Measurements from ENCODE around the gene ZACN. TPM values are rescaled to one million over a fixed set of nuclear protein-coding genes. Genes with fewer than 3 reads are reported as not detected.

Gene ZACN
- total and polyA plus RNA-seq, 4 donors, result 0.75 to 3.0 TPM; not detected in 2

- Histone ChIP-seq H3K9me3 (ENCODE audit: control insufficient read depth, low read length) (no peaks in the 10 kb centered on the region), H3K4me3 (ENCODE audit: low read length in 2 of 2) (no peak overlapping the region), H3K27me3 (ENCODE audit: control insufficient read depth in 1 of 2, insufficient read depth in 2 of 2, low read length in 1 of 2) (no peaks in the 10 kb centered on the region), H3K36me3 (ENCODE audit: control insufficient read depth in 1 of 2, insufficient read depth in 2 of 2, low read length in 1 of 2) (peaks cover 0 to 14% of the 10 kb centered on the region in 2 donors), H3K27ac (ENCODE audit: low read depth in 1 of 2, low read length in 2 of 2) (no peak overlapping the region), H3K4me1 (ENCODE audit: control insufficient read depth in 1 of 2, insufficient read depth in 2 of 2, low read length in 2 of 2) (no peaks in the 10 kb centered on the region)
- ATAC-seq (ENCODE audit: low FRiP score), result no peak
- 79 to 85% methylated on average over 16 to 17 of the region's 17 CpGs for WGBS, 2 donors
- intact Hi-C loops (cut with DNase I), result no loop called here
- peak in 1 of 2 donors; percentile 71 for DNase-seq
Measured at GRCh38 chr17:76085066-76085730, 6.2 kb downstream of the ZACN start.

- Histone ChIP-seq H3K4me1 (ENCODE audit: control insufficient read depth in 1 of 2, insufficient read depth in 2 of 2, low read length in 2 of 2) (no peaks in the 10 kb centered on the region), H3K36me3 (ENCODE audit: control insufficient read depth in 1 of 2, insufficient read depth in 2 of 2, low read length in 1 of 2) (peaks cover 0 to 14% of the 10 kb centered on the region in 2 donors), H3K27me3 (ENCODE audit: control insufficient read depth in 1 of 2, insufficient read depth in 2 of 2, low read length in 1 of 2) (no peaks in the 10 kb centered on the region), H3K4me3 (ENCODE audit: low read length in 2 of 2) (no peak overlapping the region), H3K9me3 (ENCODE audit: control insufficient read depth, low read length) (no peaks in the 10 kb centered on the region), H3K27ac (ENCODE audit: low read depth in 1 of 2, low read length in 2 of 2) (no peak overlapping the region)
- ATAC-seq (ENCODE audit: low FRiP score), result no peak
- 88 to 94% methylated on average over 13 of the region's 13 CpGs for WGBS, 2 donors
- DNase-seq, result peak in 1 of 2 donors; percentile 55
- intact Hi-C loops (cut with DNase I), result no loop called here
Measured at GRCh38 chr17:76085731-76086366, 6.9 kb downstream of the ZACN start.

- H3K27me3 ChIP-seq (ENCODE audit: control insufficient read depth in 1 of 2, insufficient read depth in 2 of 2, low read length in 1 of 2), result no peaks in the 10 kb centered on the region
- intact Hi-C loops (cut with DNase I), result no loop called here
- H3K36me3 ChIP-seq (ENCODE audit: control insufficient read depth in 1 of 2, insufficient read depth in 2 of 2, low read length in 1 of 2), result peaks cover 0 to 14% of the 10 kb centered on the region in 2 donors
Measured at GRCh38 chr17:76086384-76086783, 7.4 kb downstream of the ZACN start.

GRCh38 chr17:76087531-76087930 lies 8.5 kb downstream of the ZACN start:
- no peak for ATAC-seq (ENCODE audit: low FRiP score)
- Histone ChIP-seq H3K9me3 (ENCODE audit: control insufficient read depth, low read length) (no peaks in the 10 kb centered on the region), H3K27me3 (ENCODE audit: control insufficient read depth in 1 of 2, insufficient read depth in 2 of 2, low read length in 1 of 2) (no peaks in the 10 kb centered on the region), H3K27ac (ENCODE audit: low read depth in 1 of 2, low read length in 2 of 2) (no peak overlapping the region), H3K36me3 (ENCODE audit: control insufficient read depth in 1 of 2, insufficient read depth in 2 of 2, low read length in 1 of 2) (peaks cover 0 to 16% of the 10 kb centered on the region in 2 donors), H3K4me1 (ENCODE audit: control insufficient read depth in 1 of 2, insufficient read depth in 2 of 2, low read length in 2 of 2) (no peaks in the 10 kb centered on the region), H3K4me3 (ENCODE audit: low read length in 2 of 2) (no peak overlapping the region)
- intact Hi-C loops (cut with DNase I), result no loop called here
- 87 to 93% methylated on average over 11 of the region's 11 CpGs for WGBS, 2 donors
- no peak for DNase-seq

More at GRCh38 chr17:76086384-76086783, 7.4 kb downstream of the ZACN start:
- WGBS, 2 donors, result 95 to 96% methylated on average over 9 of the region's 9 CpGs
- Histone ChIP-seq H3K4me1 (ENCODE audit: control insufficient read depth in 1 of 2, insufficient read depth in 2 of 2, low read length in 2 of 2) (no peaks in the 10 kb centered on the region), H3K4me3 (ENCODE audit: low read length in 2 of 2) (no peak overlapping the region), H3K9me3 (ENCODE audit: control insufficient read depth, low read length) (no peaks in the 10 kb centered on the region), H3K27ac (ENCODE audit: low read depth in 1 of 2, low read length in 2 of 2) (no peak overlapping the region)
- ATAC-seq (ENCODE audit: low FRiP score) (no peak), DNase-seq (no peak)

DNA sequence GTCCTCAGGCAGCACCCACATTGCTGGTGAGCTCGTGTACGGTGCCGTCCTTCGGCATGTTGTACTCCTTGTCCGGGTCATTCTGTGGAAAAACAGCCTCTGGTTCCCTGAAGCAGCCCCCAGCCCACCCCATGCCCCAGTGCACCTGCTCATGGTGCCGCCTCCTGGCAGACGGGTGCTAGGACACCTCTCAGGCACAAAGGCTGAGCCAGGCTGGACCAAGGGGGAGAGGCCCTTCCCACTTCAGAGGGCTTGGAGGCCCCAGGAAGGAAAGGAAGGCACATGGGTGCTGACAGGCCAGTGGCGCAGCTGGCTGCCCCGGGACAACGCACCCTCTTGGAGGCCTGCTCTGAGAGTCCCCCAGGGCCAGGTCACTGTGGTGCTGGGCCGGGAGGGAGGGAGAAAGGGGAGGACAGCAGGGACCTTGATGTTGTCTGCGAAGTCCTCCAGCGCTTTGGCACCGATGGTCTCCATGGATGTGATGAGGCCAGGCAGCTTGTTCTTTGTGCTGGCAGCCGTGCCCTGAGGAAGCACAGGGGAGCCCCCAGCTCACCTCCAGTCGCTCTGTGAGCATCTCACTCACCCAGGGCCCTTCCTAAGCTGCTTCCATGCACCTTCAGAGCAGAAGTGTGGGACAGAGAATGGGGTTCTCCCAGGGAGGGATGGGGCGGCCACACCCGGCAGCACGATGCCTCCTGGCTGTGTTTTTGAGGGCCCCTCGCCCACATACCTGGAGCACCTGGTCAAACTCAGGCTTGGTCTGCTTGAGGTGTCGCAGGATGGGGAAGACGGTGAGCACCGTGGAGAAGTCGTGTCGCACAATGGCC lies 9.3 kb downstream of the ZACN start:
- H3K4me3 ChIP-seq (ENCODE audit: low read length in 2 of 2), result no peak overlapping the region
- no peak overlapping the region for H3K27ac ChIP-seq (ENCODE audit: low read depth in 1 of 2, low read length in 2 of 2)
- peaks cover 0 to 16% of the 10 kb centered on the region in 2 donors for H3K36me3 ChIP-seq (ENCODE audit: control insufficient read depth in 1 of 2, insufficient read depth in 2 of 2, low read length in 1 of 2)
- intact Hi-C loops (cut with DNase I), result no loop called here
- H3K4me1 ChIP-seq (ENCODE audit: control insufficient read depth in 1 of 2, insufficient read depth in 2 of 2, low read length in 2 of 2), result no peaks in the 10 kb centered on the region
- WGBS, 2 donors, result 85 to 90% methylated on average over 24 to 25 of the region's 25 CpGs
- no peaks in the 10 kb centered on the region for H3K9me3 ChIP-seq (ENCODE audit: control insufficient read depth, low read length)
- DNase-seq (peak in 1 of 2 donors; percentile 71), ATAC-seq (ENCODE audit: low FRiP score) (no peak)
- no peaks in the 10 kb centered on the region for H3K27me3 ChIP-seq (ENCODE audit: control insufficient read depth in 1 of 2, insufficient read depth in 2 of 2, low read length in 1 of 2)

GRCh38 chr17:76088868-76089576 lies 10.0 kb downstream of the ZACN start:
- Histone ChIP-seq H3K27ac (ENCODE audit: low read depth in 1 of 2, low read length in 2 of 2) (no peak overlapping the region), H3K27me3 (ENCODE audit: control insufficient read depth in 1 of 2, insufficient read depth in 2 of 2, low read length in 1 of 2) (no peaks in the 10 kb centered on the region), H3K9me3 (ENCODE audit: control insufficient read depth, low read length) (no peaks in the 10 kb centered on the region), H3K4me3 (ENCODE audit: low read length in 2 of 2) (no peak overlapping the region), H3K36me3 (ENCODE audit: control insufficient read depth in 1 of 2, insufficient read depth in 2 of 2, low read length in 1 of 2) (peaks cover 5 to 16% of the 10 kb centered on the region in 2 donors), H3K4me1 (ENCODE audit: control insufficient read depth in 1 of 2, insufficient read depth in 2 of 2, low read length in 2 of 2) (no peaks in the 10 kb centered on the region)
- ATAC-seq (ENCODE audit: low FRiP score) (no peak), DNase-seq (peak in 1 of 2 donors; percentile 67)
- intact Hi-C loops (cut with DNase I), result no loop called here
- WGBS, 2 donors, result 92 to 93% methylated on average over 25 of the region's 25 CpGs

GRCh38 chr17:76089680-76090516 lies 10.9 kb downstream of the ZACN start:
- ATAC-seq (ENCODE audit: low FRiP score) (no peak), DNase-seq (peak in 1 of 2 donors; percentile 67)
- no peaks in the 10 kb centered on the region for H3K4me1 ChIP-seq (ENCODE audit: control insufficient read depth in 1 of 2, insufficient read depth in 2 of 2, low read length in 2 of 2)
- peaks cover 6 to 17% of the 10 kb centered on the region in 2 donors for H3K36me3 ChIP-seq (ENCODE audit: control insufficient read depth in 1 of 2, insufficient read depth in 2 of 2, low read length in 1 of 2)
- 91 to 92% methylated on average over 29 to 32 of the region's 32 CpGs for WGBS, 2 donors
- H3K4me3 ChIP-seq (ENCODE audit: low read length in 2 of 2), result no peak overlapping the region
- intact Hi-C loops (cut with DNase I), result no loop called here
- H3K27me3 ChIP-seq (ENCODE audit: control insufficient read depth in 1 of 2, insufficient read depth in 2 of 2, low read length in 1 of 2), result no peaks in the 10 kb centered on the region
- no peak overlapping the region for H3K27ac ChIP-seq (ENCODE audit: low read depth in 1 of 2, low read length in 2 of 2)
- H3K9me3 ChIP-seq (ENCODE audit: control insufficient read depth, low read length), result no peaks in the 10 kb centered on the region
